NCI-H460 (cell line): ENCODE data around the gene PSPH. TPM values are rescaled to one million over a fixed set of nuclear protein-coding genes. Genes with fewer than 3 reads are reported as not detected.

Experiments
- DNase-seq: peaks from one replicate; pipeline ENCODE4 v3.0.0-alpha.2; 2016; ENCODE audit warnings: low read depth; ENCODE audit errors: extremely low read depth
- total RNA-seq: library from RNA; depleted of rRNA; stranded (reverse); fragments of >200 nt; shearing (Covaris generic); gene quantifications from 2 replicates; pipeline ENCODE4 v1.2.3, GENCODE V29; 2014

The PSPH gene
- total RNA-seq, 1 experiment from 2014 or later: 50.0 TPM

DNA sequence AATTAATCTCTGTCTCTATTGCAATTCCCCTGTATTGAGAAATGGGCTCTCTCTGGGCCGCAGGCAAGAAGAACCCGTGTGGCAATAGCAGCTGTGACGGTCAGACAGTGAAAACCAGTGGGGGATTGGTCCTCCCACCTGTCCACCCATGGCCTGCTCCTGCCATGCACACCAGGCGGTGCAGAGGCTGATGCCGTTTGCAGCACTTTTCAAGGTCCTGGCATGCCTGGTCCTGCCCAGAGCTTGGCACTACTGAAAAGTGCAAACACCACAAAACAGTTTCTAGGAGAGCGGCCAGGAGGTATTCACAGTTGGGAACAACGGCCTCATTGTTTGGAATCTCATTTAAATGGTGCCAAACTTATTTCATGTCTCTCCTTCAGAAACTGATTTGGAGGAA, 41.5 kb downstream of the PSPH start:
- DNase-seq: no peak

DNA sequence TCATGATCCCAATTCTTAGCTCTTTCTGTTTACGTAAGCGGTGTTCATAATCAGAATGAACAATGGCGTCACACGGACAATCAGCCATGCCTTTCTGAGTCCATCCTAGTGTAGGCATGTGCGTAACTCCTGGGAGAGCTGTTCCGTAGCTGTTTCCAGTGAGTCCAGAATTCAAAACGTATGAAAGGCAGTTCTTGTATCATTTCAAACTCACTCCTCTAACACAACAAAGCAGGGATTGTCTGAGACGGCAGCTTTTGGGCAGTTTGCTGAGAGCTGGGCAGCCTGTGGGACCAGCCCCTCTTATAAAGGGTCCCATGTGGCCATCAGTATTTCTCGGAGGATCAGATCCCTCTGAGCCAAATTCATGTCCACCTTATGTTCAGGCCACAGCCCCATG, 43.4 kb downstream of the PSPH start:
- DNase-seq: no peak

GRCh38 chr7:56007167-56007652, 44.0 kb downstream of the PSPH start:
- DNase-seq: no peak

DNA sequence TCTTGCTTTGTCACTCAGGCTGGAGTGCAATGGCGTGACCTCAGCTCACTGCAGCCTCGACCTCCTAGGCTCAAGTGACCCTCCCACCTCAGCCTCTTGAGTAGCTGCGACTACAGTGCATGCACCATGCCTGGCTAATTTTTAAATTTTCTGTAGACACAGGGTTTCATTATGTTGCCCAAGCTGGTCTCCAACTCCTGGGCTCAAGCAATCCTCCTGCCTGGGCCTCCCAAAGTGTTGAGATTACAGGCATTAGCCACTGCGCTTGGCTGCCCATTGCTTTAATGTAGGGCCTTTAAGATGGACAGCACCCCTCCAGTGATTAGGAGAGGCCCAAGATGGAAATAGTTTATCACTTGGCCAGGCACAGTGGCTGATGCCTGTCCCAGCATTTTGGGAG, 47.5 kb downstream of the PSPH start:
- no peak for DNase-seq

GRCh38 chr7:55996856-55997500, 54.3 kb downstream of the PSPH start:
- no peak for DNase-seq

GRCh38 chr7:55992346-55992745, 58.9 kb downstream of the PSPH start:
- no peak for DNase-seq

DNA sequence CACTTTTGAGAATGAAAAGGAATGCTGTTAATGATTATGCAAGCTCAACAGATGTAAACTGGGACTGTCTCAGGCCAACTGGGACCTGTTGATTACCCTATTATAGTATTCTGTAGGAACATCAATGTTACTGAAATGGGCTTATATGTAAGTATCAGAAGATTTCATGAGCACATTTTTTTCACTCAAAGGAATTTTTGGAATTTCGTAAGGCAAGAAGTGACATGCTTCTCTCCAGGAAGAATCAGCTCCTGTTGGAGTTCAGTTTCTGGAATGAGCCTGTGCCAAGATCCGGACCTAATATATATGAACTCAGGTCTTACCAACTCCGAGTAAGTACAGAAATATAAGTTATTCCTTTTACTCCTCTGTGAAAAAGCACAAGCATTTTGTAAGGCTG, 67.7 kb downstream of the PSPH start:
- no peak for DNase-seq

DNA sequence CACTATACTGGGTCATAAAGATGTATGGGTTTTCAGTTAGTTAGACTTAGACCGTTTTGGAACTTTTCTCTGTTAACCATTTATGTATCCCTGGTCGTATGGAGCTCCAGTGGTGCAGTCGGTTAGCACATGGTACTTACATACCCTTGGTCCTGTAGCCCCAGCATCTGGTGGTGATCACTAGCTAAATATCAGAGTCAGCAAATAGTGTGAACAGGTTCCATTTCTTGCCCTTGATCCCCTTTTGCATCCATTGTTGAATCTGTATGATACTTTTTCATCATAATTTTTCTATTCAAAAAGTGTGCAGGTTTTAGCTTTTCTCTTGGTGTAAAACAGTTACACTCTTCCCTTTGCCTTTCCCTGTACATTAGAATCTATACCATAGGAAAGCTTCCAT, 71.0 kb downstream of the PSPH start:
- DNase-seq: no peak

GRCh38 chr7:55977831-55978230, 73.4 kb downstream of the PSPH start:
- DNase-seq: no peak

DNA sequence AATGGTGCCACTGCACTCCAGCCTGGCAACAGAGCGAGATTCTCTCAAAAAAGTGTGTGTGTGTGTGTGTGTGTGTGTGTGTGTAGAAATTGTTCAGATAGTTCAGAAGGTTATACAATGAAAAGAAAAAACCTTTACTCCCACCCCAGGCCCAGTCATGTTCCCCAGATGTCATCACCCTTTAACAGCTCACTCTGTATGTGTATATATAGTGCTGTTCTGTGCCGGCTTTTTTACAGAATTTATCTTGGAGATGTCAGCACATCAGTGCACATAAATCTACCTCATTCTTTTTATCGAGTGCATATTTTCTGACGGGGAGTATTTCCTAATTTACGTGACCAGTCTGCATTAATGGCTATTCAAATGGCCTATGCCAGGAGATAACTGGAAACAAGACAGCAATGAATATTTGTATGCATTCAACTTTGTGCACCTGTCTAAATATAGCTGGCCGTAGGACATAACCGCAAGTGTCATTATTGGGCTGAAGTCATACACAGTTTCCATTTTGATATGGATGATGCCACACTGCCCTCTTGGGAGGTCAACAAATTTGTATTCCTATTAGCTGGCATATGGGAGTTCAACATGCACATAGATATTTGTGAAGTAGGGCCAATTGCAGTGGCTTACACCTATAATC, 75.1 kb downstream of the PSPH start:
- DNase-seq: no peak

GRCh38 chr7:55973747-55974250, 77.4 kb downstream of the PSPH start:
- no peak for DNase-seq

GRCh38 chr7:55970978-55971377, 80.3 kb downstream of the PSPH start:
- no peak for DNase-seq

DNA sequence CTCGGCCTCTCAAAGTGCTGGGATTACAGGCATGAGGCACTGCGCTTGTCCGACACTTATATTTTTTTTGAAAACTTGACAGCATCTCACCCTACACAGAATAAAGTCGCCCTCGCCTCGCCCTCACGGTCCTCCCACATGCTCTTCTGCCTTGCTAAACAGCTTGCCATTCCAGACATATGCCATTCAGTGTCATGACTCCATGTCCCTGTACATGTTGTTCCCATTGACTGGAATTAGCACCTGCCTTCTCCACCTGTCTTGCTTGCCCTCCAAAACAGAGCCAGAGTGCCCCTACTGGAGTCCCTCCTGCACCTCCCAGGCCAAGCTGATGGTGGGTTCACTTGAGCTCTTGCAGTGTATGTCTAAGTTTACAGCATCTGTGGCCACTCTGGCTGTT, 80.7 kb downstream of the PSPH start:
- DNase-seq: no peak

GRCh38 chr7:55969391-55969790, 81.9 kb downstream of the PSPH start:
- no peak for DNase-seq

DNA sequence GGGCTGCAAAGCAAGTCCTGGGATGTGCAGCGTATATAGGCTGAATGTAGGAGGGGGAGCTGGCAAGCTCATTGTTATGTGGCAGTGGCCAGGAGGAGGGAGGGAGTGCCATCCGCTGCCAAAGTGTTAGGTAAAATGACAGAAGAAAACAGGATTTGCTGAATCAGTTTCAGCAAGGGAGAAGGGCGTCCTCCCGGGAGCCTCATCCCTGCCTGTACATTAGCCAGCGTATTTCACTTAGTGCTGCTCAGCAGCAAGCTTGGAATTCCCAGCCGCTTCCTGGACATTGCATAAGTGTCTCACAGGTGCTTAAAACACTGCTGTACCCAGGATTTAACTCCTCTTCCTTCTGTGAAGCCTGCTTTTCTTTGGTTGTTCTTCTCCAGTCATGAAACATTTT, 84.4 kb downstream of the PSPH start:
- DNase-seq: no peak

- DNase-seq: no peak
These were observed 85.3 kb downstream of the PSPH start for GRCh38 chr7:55965805-55966421.

- no peak for DNase-seq
These were observed 86.2 kb downstream of the PSPH start for GRCh38 chr7:55965100-55965470.

DNA sequence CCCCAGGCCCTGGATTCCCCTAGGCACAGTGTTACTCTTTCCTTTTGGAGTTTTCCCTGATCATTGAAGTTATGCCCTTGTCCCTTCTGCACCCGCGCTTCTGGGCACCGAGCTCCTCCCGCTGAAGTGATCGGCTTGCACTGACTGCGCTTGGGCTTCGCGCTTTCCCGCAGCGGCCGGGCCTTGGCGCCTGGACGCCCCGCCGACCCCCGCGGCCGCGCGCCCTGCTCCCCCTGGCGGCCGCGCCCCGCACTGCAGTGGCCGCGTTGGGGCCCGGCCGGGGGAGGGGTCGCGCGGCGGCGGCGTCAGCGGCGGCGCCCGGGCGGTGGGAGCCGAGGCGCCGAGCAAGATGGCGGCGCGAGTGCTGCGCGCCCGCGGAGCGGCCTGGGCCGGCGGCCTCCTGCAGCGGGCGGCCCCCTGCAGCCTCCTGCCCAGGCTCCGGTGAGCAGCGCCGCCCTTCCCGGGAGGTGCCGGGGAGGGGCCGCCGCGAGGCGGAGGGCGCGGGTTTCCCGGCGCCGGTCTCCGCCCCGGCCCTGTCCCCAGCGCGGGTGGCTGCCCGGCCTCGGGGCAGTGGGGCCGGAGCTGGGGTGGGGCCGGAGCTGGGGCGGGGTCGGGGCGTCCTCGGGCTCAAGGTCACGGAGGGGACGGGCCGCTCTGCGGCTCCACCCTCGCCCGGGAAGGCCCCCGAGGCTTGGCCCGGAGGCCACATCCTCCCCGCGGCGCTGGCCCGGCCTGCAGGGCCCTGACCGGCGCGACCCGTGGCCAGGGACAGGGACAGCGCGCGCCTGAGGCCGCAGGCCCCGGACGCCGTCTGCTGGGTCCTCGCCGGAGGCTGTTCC, 86.8 kb downstream of the PSPH start, which contains the start of gene NIPSNAP2:
Gene NIPSNAP2 (plus strand): TSS at position 325 of the 839 bp plus-strand sequence. CDS start 25 bp downstream, at position 350.
- peak; percentile 15 for DNase-seq

GRCh38 chr7:55963584-55964168, 87.6 kb downstream of the PSPH start:
- no peak for DNase-seq

GRCh38 chr7:55962014-55962413, 89.2 kb downstream of the PSPH start:
- no peak for DNase-seq
